IPS-18c (cell line): ENCODE data around the gene QPRT.
"Not testable (repeated sequence)": the region's sequence is repeated elsewhere in the genome, so short reads cannot be mapped to it uniquely, and the experiment has no call there.

Experiments used
- H3K4me3 ChIP-seq: 2 replicates; pipeline ENCODE4 v1.7.0; 2013; ENCODE audit warnings: low read depth, mild to moderate bottlenecking, low read length, moderate library complexity; ENCODE audit not compliant: insufficient read depth
- H3K9me3 ChIP-seq: one replicate; pipeline ENCODE4 v1.6.1; 2013; ENCODE audit warnings: mild to moderate bottlenecking, low read length, moderate library complexity; ENCODE audit not compliant: control insufficient read depth, insufficient read depth

The QPRT gene

DNA sequence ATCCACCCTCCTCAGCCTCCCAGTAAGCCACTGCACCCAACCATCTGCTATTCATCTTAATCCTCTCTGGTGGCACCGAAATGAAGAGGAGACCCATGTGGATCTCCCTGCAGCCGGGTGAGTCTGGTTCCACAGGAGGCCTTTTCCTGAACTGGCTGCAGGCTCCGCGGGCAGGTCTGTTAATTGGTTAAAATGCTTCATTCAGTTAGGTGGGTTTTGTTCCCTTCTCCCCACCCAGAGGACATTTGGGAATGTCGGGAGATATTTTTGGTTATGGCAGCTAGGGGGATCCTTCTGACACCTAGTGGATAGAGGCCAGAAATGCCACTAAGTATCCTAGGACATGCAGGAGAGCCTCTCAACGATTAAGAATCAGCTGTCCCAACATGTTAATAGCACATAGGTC, 50.1 kb downstream of the QPRT start:
- Histone ChIP-seq H3K9me3 (no peaks in the 10 kb centered on the region), H3K4me3 (no peak overlapping the region)

DNA sequence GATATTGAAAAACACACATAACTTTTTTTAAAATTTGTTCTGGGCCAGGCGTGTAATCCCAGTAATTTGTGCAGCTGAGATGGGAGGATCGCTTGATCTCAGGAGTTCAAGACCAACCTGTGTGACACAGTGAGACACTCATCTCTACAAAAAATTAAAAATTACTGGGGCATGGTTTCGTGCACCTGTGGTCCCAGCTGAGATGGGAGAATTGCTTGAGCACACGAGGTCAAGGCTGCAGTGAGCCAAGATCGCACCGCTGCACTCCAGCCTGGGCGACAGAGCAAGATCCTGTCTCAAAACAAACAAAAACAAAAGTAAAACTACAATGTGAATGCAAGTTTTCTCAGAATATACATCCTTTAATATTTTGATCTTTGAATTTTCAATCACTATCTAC, 51.7 kb downstream of the QPRT start:
- no peak overlapping the region for H3K4me3 ChIP-seq
- H3K9me3 ChIP-seq: no peaks in the 10 kb centered on the region

DNA sequence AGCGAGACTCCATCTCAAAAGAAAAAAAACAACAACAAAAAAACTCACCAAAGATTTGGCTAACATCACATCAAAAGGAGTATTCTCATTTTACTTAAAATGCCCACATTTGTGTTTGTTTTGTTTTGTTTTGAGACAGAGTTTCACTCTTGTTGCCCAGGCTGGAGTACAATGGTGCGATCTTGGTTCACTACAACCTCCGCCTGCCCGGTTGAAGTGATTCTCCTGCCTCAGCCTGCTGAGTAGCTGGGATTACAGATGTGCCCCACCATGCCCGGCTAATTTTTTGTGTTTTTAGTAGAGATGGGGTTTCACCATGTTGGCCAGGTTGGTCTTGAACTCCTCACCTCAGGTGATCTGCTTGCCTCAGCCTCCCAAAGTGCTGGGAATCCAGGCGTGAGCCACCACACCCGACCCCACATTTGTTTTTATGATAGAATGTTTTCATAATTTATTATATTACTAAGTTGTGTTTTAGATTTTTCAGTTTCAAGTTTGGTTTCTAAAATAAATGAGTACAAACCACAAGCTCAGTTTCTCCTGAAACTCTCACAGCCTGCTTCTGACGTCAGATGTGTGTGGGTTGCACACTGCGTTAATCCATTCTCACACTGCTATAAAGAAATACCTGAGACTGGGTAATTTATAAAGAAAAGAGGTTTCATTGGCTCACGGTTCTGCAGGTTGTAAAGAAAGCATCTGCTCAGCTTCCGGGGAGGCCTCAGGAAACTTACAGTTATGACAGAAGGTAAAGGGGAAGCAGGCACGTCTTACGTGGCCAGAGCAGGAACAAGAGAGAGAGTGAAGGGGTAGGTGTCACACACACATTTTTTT, 53.0 kb downstream of the QPRT start:
- not testable (repeated sequence) for H3K9me3 ChIP-seq, H3K4me3 ChIP-seq

GRCh38 chr16:29734786-29735185, 55.8 kb downstream of the QPRT start:
- no peak overlapping the region for H3K4me3 ChIP-seq
- no peaks in the 10 kb centered on the region for H3K9me3 ChIP-seq

- H3K4me3 ChIP-seq: no peak overlapping the region
- no peaks in the 10 kb centered on the region for H3K9me3 ChIP-seq
Observed at GRCh38 chr16:29736112-29736511, 57.1 kb downstream of the QPRT start.

DNA sequence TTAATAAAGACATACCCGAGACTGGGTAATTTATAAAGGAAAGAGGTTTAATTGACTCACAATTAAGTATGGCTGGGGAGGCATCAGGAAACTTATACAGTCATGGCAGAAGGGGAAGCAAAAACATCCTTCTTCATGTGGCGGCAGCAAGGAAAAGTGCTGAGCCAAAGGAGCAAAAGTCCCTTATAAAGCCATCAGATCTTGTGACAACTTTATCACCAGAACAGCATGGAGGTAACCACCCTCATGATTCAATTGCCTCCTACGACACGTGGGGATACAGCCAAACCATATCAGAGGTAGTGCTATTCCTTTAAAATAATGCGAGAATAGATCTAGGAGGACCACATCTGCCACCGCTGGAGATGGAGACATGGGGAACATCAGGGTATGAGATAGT, 57.8 kb downstream of the QPRT start:
- Histone ChIP-seq H3K9me3 (no peaks in the 10 kb centered on the region), H3K4me3 (no peak overlapping the region)

DNA sequence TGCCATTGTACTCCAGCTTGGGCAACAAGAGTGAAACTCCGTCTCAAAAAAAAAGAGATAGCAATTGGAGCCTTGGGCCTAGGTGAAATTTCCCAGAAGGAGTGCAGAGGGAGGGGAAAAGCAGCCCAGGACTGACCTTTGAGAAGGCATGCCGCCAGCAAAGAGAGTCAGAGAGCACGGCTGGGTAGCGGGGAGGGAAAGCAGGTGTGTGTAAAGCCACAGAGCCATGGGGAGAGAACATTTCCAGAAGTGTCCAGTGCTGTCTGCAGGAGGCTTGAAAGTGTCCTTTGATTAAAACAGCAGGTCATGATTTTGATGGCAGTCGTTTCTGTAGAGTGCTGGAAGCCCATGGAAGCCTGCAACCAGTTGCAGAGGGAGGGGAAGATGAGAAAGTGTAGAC, 58.7 kb downstream of the QPRT start:
- Histone ChIP-seq H3K9me3 (no peaks in the 10 kb centered on the region), H3K4me3 (no peak overlapping the region)

DNA sequence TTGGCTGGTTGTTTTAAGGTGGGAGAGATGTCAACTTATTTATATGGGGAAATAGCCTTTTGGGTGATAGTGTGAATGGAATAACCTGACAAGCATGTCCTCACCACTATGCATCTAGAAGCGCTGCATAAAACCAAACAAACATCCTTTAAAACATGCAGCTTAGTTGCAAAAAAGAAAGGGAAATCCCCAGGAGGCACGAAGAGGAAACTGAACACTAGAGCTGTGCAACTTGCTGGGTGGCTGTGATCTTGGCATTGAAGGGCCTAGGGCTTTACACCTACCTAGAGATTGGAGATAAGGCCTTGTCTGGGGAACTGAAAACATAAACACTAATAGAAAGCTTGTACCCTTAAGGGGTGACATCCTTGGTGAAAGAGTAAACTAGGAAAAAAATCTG, 59.5 kb downstream of the QPRT start:
- H3K9me3 ChIP-seq: no peaks in the 10 kb centered on the region
- no peak overlapping the region for H3K4me3 ChIP-seq

- H3K4me3 ChIP-seq, H3K9me3 ChIP-seq: not testable (repeated sequence)
Observed at GRCh38 chr16:29739927-29740629, 61.1 kb downstream of the QPRT start.

DNA sequence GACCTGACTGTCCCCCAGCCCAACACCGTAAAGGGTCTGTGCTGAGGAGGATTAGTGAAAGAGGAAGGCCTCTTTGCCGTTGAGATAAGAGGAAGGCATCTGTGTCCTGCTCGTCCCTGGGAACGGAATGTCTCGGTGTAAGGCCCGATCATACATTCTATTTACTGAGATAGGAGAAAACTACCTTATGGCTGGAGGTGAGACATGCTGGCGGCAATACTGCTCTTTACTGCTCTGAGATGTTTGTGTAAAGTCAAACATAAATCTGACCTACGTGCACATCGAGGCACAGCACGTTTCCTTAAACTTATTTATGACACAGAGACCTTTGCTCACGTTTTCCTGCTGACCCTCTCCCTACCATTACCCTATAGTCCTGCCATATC, 61.6 kb downstream of the QPRT start:
- H3K4me3 ChIP-seq, H3K9me3 ChIP-seq: not testable (repeated sequence)

DNA sequence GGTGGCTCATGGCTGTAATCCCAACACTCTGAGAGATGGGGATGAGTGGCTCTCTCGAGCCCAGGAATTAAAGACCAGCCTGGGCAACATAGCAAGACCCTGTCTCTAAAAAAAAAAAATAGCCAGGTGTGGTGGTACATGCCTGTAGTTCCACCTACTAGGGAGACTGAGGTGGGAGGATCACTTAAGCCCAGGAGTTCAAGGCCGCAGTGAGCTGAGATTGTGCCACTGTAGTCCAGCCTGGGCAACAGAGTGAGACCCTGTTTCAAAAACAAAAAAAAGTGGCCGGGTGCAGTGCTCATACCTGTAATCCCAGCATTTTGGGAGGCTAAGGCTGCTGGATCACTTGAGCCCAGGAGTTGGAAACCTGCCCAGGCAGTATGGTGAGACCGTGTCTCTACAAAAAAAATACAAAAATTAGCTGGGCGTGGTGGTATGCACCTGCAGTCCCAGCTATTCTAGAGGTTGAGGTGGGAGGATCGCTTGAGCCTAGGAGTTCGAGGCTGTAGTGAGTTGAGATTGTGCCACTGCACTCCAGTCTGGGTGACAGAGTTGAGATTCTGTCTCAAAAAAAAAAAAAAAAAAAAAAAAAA, 63.8 kb downstream of the QPRT start:
- Histone ChIP-seq H3K4me3 (no peak overlapping the region), H3K9me3 (no peaks in the 10 kb centered on the region)

GRCh38 chr16:29743475-29743826, 64.5 kb downstream of the QPRT start:
- Histone ChIP-seq H3K9me3 (peaks cover 3% of the 10 kb centered on the region), H3K4me3 (no peak overlapping the region)

- H3K4me3 ChIP-seq: no peak overlapping the region
- peaks cover 3% of the 10 kb centered on the region for H3K9me3 ChIP-seq
Observed at GRCh38 chr16:29743827-29744531, 65.0 kb downstream of the QPRT start.

- no peak overlapping the region for H3K4me3 ChIP-seq
- peaks cover 3% of the 10 kb centered on the region for H3K9me3 ChIP-seq
Observed at GRCh38 chr16:29744541-29745101, 65.6 kb downstream of the QPRT start.

GRCh38 chr16:29745121-29745852, 66.3 kb downstream of the QPRT start:
- Histone ChIP-seq H3K9me3 (peaks cover 3% of the 10 kb centered on the region), H3K4me3 (no peak overlapping the region)

DNA sequence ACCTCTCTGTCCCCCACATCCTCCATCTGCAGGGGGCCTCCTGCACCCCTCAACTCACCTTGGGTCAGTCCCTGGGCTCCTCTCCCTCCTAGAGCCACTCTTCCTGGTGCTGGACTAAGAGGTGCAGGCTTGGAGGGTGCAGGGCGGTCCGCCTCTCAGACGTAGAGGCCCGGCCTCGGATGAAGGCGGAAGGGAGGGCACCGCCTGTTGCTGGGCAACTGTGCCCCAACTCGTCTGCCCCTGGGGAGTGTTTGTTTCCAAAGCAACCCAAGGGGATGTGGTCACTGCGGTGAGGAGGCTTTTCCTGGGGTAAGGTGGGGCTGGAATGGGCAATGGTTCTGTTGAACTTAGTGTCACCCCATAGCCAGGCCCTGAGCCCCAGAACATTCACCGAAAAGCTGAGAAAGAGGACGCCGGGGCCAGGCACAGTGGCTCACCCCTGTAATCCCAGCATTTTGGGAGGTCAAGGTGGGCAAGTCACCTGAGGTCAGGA, 66.9 kb downstream of the QPRT start, which contains the start of gene C16orf54:
Gene C16orf54 (minus strand): TSS at position 138 of the 493 bp plus-strand sequence. CDS start 1,039 bp downstream, outside the sequence.
- no peak within 1 kb of the TSS for H3K4me3 ChIP-seq

GRCh38 chr16:29746518-29746917, 67.5 kb downstream of the QPRT start:
- H3K4me3 ChIP-seq, H3K9me3 ChIP-seq: not testable (repeated sequence)

More for the DNA sequence above, 66.9 kb downstream of the QPRT start, which contains the start of gene C16orf54:
- peaks cover 3% of the 10 kb centered on the region for H3K9me3 ChIP-seq
